Ishikawa (cell line): ENCODE measurements around the gene TRIM74.
"Not testable (repeated sequence)": the region's sequence is repeated elsewhere in the genome, so short reads cannot be mapped to it uniquely, and the experiment has no call there.

Source experiments
- CEBPB ChIP-seq: IDR thresholded peaks from 2 replicates; pipeline ENCODE4 v1.6.1; 2012
- CREB1 ChIP-seq: IDR thresholded peaks from 2 replicates; pipeline ENCODE4 v1.6.1; 2012; ENCODE audit warnings: low read depth
- EGR1 ChIP-seq: IDR thresholded peaks from 2 replicates; pipeline ENCODE4 v1.6.1; 2012
- EP300 ChIP-seq: IDR thresholded peaks from 2 replicates; pipeline ENCODE4 v1.6.1; 2012; ENCODE audit warnings: borderline replicate concordance
- FOXM1 ChIP-seq: IDR thresholded peaks from 2 replicates; pipeline ENCODE4 v1.6.1; 2012; ENCODE audit warnings: low read depth, borderline replicate concordance
- REST ChIP-seq: IDR thresholded peaks from 2 replicates; pipeline ENCODE4 v1.6.1; 2012; ENCODE audit warnings: low read depth, mild to moderate bottlenecking
- TAF1 ChIP-seq: IDR thresholded peaks from 2 replicates; pipeline ENCODE4 v1.6.1; 2012; ENCODE audit warnings: low read depth, mild to moderate bottlenecking
- TCF12 ChIP-seq: IDR thresholded peaks from 2 replicates; pipeline ENCODE4 v1.6.1; 2012; ENCODE audit warnings: low read depth
- USF1 ChIP-seq: IDR thresholded peaks from 2 replicates; pipeline ENCODE4 v1.6.1; 2012
- YY1 ChIP-seq: IDR thresholded peaks from 2 replicates; pipeline ENCODE4 v1.6.1; 2012; ENCODE audit warnings: low read depth
- ZBTB7A ChIP-seq: IDR thresholded peaks from 2 replicates; pipeline ENCODE4 v1.6.1; 2012; ENCODE audit warnings: low read depth

- not testable (repeated sequence) for TF ChIP-seq EP300, EGR1, YY1, TCF12, USF1, ZBTB7A, CEBPB, REST, FOXM1
- peak; percentile 82; the same call in 1 of the 2 replicates for TF ChIP-seq TAF1
- peak; percentile 31; the same call in 1 of the 2 replicates for TF ChIP-seq CREB1
Observed at GRCh38 chr7:73005693-73006447, 36.6 kb upstream of the TRIM74 start.
